Cerebellar nuclear complex (tissue), 1 donor: Measurements from ENCODE around the gene RNF150.
A peak's percentile ranks its signal among the peaks of the same experiment; 100 is the strongest.
"Not testable (repeated sequence)": the region's sequence is repeated elsewhere in the genome, so short reads cannot be mapped to it uniquely, and the experiment has no call there.

Source experiments
- DNase-seq, 2 experiments: peaks; one replicate each; lab custom pipeline; 2025; lab: John Stamatoyannopoulos, UW

The RNF150 gene

DNA sequence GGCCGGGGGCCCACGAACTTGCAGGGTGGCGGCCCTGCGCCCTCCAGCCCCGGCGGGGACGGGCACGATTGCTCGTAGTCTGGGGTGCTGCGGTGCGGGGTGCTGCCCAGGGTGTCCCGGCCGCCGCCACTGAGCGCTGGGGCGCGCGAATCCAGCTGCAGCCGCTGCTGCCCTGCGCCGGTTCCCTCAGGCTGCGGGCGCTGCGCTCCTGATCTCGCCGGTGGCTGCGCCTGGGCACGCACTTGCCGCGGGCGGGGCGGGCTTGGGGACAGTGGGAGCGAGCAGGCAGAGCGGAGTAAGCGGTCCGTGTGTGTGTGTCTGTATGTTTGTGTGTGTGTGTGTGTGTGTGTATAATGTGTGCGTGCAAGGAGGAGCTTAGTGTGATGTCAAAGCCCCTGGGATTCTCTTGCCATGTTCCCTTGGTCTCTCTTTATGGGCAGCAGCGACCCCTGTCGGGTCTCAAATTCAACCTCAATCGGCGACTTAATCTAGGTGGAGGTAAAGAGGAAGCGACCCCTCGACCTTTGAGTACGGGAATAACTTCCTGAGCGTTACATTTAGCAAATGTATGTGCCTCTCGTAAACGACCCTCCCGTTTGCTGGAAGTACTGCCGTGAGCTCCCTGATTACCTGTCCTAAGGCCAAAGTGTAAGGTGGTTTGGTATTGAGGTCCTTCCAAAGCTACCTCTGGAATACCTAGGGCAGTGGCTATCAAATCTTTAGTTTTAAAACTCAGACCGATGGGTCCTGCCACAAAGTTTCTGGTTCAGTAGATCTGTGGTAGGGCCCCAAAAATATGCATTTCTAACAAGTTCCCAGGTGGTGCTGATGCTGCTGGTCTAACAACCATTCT lies at the start of gene RNF150:
Gene RNF150 (minus strand): TSS at position 324 of the 853 bp plus-strand sequence.
- DNase-seq, result peak; percentile 16 to 86

DNA sequence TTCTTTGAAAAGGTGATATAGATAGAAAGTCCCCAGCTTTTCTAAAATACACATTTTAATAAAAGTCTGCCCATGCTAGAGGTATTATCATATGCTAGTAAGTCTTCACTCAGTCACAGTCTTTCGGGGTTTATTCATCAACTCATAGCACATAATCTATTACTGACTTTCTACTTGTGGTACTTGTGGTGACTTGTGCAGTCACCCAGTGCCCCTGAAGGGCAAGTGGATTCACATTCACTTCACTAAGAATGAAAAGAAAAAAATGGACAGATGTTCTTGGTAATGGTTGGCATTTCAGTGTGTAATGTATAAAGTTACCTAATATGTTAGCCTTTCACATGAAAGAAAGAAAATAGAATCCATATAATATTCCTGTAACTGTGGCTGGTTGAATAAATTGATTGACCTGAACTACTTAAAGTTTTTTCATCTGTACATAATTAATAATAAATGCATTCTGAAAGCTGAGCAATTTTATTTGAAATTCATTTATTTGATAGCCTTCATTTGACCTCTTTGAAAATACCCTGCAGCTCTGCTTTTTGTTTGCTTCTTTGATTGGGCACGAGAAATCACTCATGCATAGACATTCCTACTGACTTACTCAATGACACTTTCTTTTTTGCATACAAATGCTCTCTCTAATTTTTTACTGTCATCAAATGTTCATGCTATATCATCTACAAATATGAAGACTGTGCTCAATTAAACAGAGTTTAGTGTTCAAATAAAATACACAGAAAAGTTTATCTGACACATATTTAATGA lies 47.9 kb upstream of the RNF150 start:
- no peak for DNase-seq

DNA sequence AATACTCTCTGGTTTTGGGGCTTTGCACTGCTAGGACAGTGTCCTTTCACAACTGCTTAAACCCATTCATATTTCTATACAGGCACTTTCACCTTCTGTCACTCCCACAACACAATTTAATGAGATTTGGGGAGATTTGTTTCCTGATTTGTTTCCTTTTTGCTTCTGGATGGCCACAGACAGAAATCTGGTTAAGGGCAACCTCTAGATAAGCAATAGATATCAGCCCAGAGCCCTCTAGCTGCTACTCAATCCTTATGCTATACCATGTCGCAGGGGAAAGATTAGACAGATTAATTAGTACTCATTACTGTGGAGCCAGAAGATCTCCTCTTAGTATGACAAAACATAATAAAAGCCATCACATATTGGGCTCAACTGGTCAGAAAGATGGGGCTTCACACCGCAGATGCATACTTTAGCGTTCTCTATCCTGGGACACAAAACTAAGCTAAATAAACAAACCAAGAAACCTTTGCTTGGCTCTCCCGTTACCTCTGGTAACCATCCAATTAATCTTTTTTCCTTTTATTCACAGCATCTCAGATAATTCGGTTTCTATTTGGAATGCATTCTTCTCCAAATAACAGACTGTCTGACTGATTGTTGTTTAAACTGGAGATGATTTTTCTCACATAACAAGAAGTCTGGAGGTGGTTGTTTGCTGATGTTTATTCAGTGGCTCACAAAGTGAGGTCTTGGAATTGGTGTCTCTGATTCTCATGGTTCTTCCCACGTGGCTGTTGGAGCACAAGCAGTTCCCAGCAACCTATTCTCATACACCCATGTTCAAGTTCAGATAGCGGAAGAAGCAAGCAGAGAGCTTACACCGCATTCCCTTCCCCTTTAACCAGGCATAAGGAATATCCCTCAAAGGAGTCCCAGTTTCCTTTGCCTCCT lies 46.5 kb upstream of the RNF150 start:
- DNase-seq, result no peak

DNA sequence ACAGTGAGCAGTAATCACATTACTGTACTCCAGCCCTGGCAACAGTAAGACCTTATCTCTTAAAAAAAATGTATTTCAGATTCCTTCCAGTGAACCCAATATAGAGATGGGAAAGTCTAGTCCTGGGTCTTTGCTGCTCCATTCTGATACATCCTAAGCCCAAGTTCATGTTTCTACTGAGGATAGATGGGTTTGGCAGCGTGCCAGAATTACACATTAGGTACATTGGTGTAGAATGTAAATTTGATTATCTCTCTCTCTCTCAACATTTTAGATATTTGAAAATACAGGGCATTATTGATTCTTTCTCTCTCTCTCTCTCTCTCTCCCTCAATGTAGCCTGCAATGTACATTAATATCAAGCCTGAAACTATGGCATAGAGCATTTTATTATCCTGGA lies 43.9 kb upstream of the RNF150 start:
- DNase-seq, result no peak

DNA sequence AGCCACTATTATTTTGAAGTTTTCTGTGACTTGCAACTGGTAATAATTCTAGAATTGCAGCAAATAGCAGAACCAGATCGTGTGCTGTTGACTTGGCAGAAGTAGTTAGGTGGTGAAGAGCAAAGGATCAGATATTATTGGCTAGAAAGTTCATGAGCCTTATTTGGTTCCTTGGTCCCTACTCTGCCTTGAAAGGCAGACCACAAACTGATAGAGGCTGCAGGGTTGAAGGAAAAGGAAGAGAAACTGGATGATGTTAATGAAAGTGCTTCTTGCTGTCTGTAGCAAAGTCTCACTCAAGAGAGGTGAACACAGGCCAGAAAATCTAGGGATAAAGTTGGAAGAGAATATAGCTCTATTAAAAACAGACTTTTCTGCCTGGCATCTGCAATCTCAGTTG lies 41.2 kb upstream of the RNF150 start:
- DNase-seq, result no peak

DNA sequence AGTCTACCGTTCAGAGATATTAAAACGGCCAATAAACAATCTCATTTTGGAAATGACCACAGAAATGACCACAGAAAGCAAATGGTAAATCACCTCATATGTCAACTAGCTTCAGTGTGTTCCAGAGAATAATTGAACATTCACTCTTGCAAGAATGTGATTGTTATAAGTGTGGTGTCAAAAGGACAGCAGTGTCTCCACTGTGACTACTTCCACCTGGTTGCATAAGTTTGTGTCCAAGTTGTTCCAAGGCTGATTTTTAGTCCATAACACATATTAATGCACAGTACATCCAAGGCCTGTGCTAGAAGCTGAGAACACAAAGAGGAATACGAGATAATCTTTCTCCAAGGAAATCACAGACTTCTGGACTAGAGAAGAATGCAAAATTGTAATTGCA lies 37.4 kb upstream of the RNF150 start:
- no peak for DNase-seq

DNA sequence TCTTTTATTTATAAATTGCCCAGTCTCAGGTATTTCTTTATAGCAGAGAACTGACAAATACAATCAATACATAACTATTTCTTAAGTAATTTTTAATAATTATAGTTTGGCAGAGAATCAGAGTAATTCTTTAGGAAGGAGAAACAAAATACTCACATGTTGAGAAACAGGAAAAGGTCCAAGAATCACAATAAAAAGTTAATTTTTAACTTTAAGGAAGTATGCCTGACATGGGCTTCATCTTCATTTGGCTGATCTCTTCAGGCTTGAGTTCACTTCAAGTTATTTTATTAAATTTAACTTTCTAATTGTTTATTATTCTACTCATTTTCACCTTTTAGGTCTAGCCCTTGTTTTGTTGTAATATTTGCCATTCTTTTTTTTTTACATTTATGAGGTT lies 36.1 kb upstream of the RNF150 start:
- DNase-seq, result no peak

DNA sequence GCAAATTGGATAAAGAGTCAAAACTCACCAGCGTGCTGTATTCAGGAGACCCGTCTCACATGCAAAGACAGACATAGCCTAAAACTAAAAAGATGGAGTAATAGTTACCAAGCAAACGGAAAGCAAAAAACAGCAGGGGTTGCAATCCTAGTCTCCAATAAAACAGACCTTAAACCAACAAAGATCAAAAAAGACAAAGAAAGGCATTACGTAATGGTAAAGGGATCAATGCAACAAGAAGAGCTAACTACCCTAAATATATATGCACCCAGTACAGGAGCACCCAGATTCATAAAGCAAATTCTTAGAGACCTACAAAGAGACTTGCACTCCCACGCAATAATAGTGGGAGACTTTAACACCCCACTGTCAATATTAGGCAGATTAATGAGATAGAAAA lies 31.7 kb upstream of the RNF150 start:
- DNase-seq, result not testable (repeated sequence)

DNA sequence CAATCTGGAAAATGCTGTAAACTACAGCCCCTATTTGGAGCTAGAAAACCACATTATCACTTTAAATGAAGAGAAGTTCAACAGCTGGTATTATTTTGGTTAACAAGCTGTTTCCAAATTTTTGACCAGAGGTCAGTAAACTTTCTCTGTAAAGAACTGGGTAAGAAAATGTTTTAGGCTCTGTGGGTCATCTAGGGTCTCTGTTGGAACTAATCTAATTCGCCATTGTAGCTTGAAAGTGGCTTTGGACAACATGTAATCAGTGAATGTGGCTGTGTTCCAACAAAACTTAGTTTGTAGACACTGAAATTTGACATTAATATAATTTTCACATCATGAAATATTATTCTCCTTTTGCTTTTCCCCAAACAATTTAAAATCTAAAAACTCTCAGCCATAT lies 25.8 kb upstream of the RNF150 start:
- no peak for DNase-seq

DNA sequence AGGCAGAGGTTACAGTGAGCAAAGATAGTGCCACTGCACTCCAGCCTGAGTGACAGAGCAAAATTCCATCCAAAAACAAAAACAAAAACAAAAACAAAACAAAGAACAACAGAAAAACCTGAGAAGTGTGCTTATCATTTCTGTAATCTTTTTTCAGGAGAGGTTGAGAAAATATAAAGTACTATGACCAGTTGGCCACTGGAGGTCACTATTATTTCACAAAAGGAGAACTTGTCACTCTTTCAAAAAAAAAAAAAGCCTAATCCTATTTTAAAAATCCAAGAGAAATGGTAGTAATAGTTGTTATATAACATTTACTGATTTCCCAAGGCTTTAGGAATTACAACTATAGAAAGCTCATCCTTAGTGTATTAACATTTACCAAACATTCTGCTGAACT lies 24.9 kb upstream of the RNF150 start:
- peak in 1 of 2 experiments; percentile 7 for DNase-seq

DNA sequence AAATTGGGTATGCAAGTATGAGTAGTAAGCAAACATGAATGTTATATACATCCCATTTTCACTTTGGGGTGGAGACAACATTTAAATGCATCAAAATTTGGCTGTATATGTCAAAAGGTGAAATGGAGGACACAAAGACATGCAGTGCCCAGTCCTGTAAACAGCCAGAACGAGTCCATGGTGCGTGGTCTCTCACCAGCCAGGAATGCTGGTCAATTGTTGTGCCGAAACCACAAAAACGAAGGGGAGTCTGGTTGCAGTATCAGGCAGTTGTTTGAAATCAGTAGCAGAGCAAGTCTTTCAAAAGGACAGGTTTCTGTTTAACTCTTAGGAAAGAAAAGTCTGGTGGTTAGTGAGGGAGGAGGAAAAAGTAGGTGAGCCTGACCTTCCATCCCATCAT lies 22.3 kb upstream of the RNF150 start:
- no peak for DNase-seq

DNA sequence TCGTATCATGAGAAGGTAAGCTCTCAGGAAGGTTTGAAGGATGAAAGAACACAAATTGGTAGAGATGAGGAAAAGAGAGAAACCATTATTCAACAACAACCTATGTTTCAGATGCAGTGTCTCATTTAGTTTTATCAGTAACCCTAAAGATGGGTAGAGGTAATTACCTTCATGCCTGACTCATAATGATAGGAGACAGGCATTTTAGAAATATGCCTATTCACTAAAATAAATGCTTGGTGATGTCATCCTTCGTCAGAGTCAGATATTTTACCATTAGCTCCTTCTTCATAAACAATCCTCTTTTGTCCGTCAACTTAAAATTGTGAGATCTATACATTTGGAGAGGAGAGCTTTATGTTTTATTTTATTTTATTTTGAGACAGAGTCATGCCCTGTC lies 21.5 kb upstream of the RNF150 start:
- no peak for DNase-seq

DNA sequence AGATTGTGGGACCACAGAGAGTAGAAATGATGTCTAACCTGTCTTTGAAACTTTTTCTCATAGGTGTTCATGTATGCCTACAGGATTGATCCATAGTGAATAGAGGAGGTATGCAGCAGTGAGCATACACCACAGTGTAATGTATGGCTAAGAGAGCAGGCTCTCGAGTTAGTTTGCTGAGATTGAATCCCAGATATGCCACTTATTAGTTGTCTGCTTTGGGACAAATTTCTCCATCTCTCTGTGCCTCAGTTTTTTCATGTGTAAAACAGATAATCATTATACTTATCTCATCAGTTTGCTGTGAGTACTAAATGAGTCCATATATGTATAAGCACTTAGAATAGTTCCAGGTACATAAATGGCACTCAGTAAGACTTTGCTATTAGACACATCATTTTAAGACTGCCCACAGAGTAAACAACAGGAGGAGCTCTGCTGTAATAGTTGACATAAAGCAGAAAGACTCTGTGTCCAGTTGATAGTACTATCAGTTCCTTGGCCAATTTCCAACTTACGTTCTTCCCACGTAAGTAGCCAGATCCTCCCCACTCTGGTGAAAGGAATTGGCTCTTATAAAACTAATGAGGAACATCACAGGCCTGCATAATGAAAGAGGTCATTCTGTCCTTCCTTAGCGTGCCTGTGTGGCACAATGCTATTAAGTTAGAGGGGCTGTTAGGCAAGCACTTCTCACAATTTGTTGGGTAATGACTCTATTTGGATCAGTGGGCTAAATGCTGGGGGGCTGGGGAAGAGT lies 20.7 kb upstream of the RNF150 start:
- DNase-seq, result no peak

DNA sequence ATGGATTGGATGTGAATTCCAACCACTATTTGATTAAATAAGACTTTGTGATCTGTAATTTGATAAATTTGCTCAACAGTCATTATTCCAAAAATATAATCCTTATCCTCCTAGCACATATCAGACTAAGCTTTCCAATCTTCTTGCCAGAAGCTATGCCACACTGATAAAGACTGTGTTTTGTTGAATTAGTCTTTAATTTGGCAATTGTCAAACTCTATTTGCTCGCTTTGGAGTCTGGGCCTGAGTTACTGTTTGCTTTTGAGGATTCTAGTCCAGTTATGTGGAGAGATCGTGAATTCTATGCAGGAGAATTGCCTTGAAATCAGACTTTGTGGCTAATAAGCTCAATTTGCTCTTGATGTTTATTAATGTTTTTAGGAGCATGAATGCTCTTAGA lies 10.9 kb upstream of the RNF150 start:
- DNase-seq, result no peak

DNA sequence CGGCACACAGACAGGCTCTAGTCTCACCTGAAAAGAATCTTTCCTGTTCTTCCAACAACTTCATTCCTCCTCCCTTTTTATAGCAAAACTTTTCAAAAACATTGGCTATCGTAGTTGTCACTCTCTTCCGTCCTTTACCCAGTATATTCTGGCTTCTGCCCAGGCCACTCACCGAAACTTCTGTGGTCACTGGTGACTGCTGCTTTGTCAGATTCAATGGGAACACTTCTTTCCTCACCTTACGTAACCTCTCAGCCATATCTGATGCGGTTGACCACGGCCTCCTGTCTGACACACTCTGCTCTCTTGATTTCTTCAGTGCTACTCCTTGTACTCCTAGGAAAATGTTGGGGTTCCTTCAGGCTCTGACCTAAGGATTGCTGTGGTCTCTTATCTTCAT lies 9.2 kb upstream of the RNF150 start:
- no peak for DNase-seq

DNA sequence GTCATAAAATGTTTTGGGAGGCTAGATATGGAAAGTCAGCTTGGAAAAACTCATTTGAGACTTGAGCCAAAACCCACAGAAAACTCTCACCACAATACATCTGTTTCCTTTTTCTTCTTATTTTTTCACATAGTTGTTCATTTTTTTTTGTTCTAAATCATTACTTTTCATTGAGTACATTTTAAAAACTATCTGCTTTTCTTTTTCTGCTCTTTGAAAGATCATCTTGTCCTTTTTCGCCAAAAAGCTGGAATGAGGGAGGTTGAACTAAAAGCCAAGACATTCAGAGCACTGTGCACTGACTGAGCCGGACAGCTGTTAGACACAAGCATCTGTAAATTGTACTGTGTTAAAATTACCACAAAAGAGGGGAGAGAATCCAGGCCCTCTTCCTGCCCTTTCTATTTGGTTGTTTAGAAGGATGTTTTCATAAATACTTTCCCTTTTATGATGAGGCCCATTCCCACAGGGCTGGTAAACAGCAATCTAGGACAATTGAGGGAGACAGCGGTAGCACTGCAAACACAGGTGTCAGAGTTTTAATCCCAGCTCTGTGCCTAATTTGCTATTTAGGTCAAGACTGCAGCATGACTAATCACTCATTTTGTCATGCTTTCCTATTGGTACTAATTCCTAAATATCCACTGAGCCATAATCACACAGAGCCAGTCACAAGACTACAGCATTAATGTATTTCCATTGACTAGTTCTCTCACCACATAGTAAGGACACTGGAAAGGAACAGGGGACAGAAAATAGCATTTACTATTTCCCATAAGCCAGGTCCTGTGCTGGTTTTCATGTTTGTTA lies 7.3 kb upstream of the RNF150 start:
- DNase-seq, result no peak

DNA sequence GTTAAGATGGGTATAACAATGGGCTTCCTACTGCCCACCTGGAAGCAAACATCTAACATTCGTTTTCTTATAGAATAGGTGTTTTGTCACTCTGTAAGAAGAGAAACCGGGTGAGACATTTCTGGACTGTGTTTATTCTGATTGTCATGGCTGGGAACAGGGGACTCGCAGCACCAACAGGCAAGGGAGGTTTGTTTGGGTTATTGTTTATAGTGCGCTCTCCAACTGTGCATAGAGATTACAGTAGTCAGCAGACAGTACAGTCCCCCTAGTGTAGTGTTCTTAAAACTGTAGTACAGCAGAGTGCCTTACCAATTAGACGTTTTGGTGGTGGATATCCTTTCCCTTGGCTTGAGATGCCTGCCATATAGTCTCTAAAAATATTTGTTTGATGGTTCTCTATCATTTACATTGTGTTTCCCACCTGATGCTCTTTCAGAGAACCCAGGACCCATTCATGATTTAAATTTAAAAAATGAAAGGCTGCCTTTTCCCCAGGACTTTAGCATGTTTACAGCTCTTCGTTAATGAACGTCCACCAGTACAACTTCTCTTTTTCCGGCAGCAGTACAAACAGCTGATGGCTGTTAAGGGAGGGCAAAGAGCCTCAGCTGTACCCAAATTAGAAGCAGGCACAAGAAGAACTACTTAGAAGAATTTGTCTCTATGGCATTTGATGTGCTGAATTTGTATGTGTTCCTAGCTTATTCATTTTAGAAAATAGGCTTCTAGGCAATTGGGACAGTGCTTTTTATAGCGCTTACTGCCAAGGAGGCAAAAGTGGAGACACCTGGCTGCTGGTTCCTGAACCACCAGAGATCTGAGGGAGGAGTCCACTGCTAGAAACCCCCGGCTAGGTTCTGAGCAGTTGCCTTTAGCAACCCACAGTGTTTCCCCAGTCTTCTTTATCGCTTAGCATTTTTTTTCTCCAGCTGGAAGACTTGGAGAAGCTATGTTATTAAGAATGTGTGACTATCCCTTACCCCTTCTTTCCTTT lies 1.0 kb upstream of the RNF150 start:
- no peak for DNase-seq

DNA sequence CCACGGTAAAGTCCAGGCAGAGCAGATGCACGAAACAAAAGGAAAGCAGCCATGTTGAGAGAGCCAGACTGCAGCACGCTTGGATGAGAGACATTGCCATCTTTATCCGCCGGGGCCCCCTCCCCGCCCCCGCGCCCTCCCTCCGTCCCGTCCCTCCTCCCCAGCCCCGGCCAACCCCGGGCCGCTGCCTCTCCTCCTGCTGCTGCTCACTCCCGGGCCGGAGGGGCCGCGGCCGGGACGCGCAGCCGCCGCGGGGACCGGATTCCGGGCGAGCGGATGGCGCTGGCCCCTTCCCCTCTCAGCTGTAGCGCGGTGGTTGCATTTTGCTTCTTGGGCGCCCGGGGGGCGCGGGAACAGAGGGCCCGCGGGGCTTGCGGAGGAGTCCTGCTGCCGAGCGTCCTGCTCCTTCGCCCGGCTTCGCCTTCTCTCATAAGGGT lies 542 bp downstream of the RNF150 start:
- DNase-seq, result no peak

DNA sequence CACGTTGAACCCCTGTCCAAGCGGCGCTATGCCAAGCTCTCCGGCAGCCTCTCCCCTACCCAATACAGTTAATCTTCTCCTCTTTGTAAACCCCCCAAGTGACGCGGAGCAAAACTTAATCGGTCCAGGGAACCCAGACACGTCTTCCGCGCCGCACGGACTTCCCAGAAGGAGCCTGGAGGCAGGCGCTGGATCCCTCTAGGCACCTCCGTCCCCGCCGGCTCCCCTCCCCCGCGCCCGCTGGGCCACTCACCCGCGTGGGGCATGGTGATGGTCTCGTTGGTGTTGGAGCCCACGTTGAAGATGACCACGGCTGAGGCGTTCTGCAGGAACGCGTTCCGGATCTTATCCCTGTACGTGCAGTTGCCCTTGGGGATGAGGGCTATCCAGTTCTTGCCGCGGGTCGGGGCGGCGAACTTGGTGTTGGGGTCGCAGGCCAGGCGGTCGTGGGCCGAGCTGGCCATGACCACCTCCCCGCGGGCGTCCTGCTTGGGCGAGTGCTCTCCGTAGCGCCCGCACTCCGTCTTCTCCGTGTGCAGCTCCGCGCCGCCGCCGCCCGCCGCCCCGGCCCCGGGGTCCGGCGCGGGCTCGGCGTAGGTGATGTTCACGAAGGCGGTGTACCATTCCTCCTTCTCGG lies 1.1 kb downstream of the RNF150 start:
- no peak for DNase-seq
